GM03348 (cell line): ENCODE results near the gene TAS2R60.
"Not testable (repeated sequence)": the region's sequence is repeated elsewhere in the genome, so short reads cannot be mapped to it uniquely, and the experiment has no call there.

Experiments used
- DNase-seq: peaks from one replicate; pipeline ENCODE4 v3.0.0; 2012; ENCODE audit warnings: low spot score

Gene TAS2R60

GRCh38 chr7:143444063-143444782 is 970 bp downstream of the TAS2R60 start:
- DNase-seq = no peak

DNA sequence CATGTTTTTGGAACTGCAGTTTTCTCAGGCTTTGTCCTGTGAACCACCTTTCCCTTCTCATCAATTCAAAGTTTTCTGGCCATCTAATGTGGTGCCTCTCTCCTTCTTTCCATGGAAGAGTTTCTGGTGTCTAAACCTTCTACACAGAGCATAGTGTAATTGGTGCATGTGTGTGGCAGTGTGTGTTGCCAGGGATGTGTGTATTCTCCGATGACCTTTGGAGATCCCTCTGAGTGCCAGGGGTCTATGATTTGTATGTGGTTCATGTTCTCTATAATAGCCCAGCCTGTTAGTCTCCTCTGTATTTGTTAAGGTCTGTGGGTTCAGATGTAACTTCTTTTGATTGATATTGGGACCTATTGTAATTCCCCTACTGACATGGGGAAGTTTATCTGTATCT is 1.5 kb downstream of the TAS2R60 start:
- no peak for DNase-seq

- no peak for DNase-seq
Measured at GRCh38 chr7:143447466-143447865, 4.2 kb downstream of the TAS2R60 start.

GRCh38 chr7:143448429-143448828 is 5.2 kb downstream of the TAS2R60 start:
- no peak for DNase-seq

DNA sequence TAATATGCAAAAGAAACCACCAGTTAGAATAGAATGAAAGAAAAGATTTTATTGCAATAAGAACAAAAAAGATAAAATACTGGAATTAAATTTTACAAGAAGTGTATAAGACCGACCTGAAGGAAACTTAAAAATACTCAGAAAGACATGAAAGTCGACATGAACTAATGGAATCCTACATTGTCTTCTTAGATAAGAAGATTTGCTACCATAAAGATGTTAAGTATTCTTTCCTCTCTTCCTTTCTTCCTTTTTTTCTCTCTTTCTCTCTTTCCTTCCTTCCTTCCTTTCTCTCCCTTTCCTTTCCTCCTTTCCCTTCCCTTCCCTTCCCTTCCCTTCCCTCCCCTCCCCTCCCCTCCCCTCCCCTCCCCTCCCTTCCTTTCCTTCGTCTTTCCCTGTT is 6.5 kb downstream of the TAS2R60 start:
- no peak for DNase-seq

DNA sequence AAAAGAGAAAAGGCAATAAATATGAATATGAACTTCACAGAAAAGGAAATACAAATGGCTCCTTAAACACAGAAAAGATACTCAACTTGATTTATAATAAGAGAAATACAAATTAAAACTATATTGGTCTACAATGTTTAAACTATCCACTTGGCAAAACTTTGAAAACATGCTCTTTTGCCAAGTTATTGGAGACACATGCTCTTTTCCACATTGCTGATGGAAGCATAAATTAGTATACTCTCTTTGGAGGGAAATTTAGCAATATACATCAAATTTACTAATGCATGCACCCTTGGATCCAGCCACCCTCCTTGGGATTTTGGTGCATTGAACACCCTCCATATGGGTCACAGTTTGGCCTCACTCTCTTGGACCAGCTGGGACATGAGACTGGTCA is 7.9 kb downstream of the TAS2R60 start:
- no peak for DNase-seq

DNA sequence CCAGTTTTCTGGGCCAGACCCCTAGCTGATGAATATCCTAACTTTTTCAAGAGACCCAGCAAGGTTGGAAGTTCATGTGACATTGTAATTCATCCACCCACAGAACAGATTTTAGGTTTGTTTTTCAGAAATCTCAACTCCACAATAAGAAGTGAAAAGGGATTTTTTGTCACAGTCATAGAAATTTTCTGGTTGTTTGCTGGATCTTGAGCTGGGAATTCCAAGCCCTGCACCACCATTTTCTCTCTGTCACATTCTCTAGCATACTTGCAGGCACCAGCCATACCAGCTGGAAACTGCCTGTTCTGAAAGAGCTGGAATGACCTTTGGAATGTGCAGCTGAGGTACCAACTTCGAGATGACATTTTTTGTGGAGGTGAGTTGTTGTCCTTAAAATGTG is 8.5 kb downstream of the TAS2R60 start:
- DNase-seq = no peak

- peak; percentile 20 for DNase-seq
Measured at GRCh38 chr7:143452495-143452894, 9.2 kb downstream of the TAS2R60 start.

DNA sequence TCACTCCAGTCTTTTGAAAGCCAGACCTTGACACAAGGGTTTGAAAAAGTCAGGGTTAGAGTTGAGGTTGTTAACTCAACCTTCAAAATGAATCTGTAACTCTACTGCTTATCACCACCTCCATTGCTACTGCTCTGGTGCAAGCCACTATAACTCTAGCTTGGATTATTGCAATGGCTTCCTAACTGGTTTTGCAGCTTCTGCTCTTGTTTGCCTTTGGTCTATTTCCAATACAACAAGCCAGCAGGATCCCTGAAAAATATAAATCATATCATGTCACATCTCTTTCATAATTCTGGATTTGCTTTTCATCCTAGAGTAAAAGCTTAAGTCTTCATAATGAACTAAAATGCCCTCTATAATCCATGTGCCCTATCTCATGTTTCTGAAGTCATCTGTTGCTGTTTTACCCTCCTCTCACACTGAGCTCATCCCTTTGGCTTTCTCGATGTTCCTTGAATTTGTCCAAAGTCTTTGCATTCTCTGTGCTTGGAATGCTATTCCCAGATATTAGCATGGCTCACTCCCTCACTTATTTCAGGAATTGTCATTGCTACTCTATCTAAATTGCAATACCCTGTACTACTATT is 10.9 kb downstream of the TAS2R60 start:
- peak; percentile 20 for DNase-seq

DNA sequence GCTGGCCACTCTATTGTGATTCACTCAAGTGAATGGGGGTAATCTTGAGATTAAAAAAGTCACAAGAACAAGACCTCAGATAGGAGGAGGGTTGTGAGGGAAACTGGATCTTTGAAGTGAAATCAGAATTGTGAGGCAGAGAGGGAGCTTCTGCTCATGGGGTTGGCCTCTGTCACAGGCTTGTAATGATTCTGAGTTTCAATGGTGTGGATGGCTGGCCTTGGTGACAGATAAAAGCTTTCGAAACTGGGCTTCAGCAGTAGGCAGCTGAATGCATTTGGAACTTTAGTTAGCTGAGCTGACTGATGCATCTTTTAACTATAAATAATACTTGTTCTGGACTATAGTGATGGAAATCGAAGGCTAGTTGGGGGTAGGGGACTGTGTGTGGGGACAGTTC is 12.2 kb downstream of the TAS2R60 start:
- DNase-seq = no peak

- DNase-seq = no peak
Measured at GRCh38 chr7:143455942-143456341, 12.7 kb downstream of the TAS2R60 start.

- peak; percentile 47 for DNase-seq
Measured at GRCh38 chr7:143456992-143457793, 13.9 kb downstream of the TAS2R60 start.

- peak; percentile 67 for DNase-seq
Measured at GRCh38 chr7:143458263-143458662, 15.0 kb downstream of the TAS2R60 start.

GRCh38 chr7:143458681-143459080 is 15.4 kb downstream of the TAS2R60 start:
- DNase-seq = peak; percentile 11

- DNase-seq = no peak
Measured at GRCh38 chr7:143459359-143459758, 16.1 kb downstream of the TAS2R60 start.

- no peak for DNase-seq
Measured at GRCh38 chr7:143460271-143460979, 17.2 kb downstream of the TAS2R60 start.

- DNase-seq = no peak
Measured at GRCh38 chr7:143462045-143462444, 18.8 kb downstream of the TAS2R60 start.

DNA sequence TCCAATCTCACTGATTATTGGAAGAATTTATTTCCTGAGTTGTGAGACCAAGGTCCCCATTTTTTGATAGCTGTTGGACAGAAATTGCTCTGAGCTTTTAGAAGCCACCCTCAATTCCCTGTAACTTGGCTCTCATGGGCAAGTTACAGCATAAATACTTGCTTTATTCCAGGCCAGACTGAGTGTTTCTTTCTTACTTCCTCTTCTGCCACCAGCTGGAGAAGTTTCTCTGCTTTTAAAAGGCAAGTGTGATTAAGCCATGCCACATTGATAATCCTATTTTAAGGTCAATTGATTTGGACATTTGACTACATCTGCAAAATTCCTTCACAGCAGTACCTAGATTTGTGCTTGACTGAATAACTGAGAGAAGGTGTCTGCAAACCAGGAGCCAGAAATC is 20.3 kb downstream of the TAS2R60 start:
- DNase-seq = no peak

DNA sequence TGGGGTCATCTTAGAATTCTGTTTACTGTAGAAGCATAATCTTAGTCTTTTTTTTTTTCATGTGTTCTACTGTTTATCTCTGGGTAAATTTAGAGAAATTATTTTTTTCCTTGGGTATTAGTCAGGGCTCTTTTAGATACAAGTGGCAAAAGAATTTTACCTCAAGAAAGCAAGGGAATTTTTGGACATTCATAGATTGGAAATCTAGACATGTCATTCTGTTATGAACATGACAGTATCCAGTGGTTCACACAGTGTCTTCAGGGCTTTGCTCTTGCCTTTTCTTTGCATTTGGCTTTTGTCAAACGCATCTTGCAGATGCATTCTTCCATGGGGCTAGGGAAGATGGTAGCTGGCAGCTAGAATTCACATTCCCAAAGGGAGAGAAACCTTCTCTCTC is 20.7 kb downstream of the TAS2R60 start:
- no peak for DNase-seq

GRCh38 chr7:143467724-143468123 is 24.5 kb downstream of the TAS2R60 start:
- no peak for DNase-seq

DNA sequence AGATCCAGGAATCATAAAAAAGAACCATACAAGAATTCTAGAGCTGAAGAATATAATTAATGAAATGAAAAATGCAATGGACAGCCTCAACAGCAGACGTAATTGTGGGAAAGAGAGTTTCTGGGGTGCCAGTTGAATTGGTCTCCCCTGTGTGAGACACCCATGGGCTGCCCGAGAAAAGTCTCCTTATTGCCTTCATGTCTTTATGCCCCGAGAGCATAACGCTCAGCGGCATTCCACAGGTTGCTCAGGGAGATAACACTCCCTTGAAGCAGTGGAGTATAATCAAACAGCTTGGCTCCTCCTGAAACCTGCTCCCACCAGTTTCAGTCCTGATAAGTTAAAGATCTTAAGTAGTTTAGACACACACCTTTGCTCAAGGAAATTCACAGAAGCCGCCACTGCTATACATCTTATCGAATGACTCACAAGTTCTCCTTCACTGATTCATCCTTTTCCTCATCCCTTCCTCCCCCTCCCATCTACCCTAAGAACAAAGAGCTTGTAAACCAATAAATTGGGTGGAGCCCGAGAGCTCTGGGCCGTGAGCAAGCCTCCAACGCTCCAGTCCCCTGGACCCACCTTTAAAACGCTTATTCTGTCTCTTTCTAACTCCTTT is 28.9 kb downstream of the TAS2R60 start:
- DNase-seq = not testable (repeated sequence)
